IPS-11a (cell line): ENCODE data around the gene ACACB.
"Not testable (repeated sequence)": the region's sequence is repeated elsewhere in the genome, so short reads cannot be mapped to it uniquely, and the experiment has no call there.

Source experiments
- H3K4me3 ChIP-seq: one replicate; pipeline ENCODE4 v1.5.1; 2013; ENCODE audit warnings: low read depth, low read length, control low read depth

Gene ACACB

DNA sequence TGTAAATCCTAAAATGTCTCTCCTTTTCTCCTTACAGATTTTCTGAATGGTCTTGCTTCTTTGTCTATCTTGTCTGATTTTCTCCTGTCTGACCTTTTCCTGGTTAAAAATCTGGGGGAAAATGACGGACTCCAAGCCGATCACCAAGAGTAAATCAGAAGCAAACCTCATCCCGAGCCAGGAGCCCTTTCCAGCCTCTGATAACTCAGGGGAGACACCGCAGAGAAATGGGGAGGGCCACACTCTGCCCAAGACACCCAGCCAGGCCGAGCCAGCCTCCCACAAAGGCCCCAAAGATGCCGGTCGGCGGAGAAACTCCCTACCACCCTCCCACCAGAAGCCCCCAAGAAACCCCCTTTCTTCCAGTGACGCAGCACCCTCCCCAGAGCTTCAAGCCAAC lies 23.0 kb downstream of the ACACB start:
- no peak overlapping the region for H3K4me3 ChIP-seq

DNA sequence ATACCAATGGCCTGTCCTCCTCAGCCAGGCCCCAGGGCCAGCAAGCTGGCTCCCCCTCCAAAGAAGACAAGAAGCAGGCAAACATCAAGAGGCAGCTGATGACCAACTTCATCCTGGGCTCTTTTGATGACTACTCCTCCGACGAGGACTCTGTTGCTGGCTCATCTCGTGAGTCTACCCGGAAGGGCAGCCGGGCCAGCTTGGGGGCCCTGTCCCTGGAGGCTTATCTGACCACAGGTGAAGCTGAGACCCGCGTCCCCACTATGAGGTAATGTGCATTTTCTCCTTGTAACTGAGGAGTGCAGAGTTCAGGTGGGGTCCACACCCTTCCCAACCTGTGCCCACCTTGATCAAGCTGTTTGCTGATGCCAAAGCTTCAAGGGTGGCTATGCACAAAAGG lies 23.4 kb downstream of the ACACB start:
- no peak overlapping the region for H3K4me3 ChIP-seq

DNA sequence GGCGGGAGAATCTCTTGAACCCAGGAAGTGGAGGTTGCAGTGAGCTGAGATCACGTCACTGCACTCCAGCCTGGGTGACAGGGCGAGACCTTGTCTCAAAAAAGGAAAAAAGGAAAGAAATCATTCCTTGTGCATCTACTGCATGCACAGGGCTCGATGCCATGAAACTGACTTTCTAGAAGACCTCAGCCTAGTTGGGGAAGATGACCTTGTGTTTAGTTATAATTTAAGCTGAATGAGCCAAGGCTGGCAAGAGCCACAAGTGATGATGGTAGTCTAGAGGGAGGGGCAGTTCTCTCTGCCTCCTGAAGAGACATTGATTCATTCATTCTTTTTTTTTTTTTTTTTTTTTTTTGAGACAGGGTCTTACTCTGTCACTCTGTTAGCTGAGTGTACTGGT lies 24.2 kb downstream of the ACACB start:
- no peak overlapping the region for H3K4me3 ChIP-seq

DNA sequence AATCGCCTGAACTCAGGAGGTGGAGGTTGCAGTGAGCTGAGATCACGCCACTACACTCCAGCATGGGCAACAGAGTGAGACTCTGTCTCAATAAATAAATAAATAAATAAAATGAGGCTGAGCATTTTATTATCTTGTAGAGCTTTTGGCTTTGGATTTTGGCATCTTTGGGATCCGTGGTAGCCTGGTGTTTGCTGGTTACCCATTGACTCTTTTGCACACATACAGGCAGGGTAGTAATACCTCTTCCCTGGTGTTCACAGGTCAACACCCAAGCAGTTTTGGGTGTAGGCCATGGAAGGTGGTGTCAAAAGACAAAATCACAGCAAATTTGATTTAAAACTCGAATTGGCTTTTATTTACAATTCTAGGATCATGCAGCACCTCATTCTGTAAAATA lies 27.8 kb downstream of the ACACB start:
- no peak overlapping the region for H3K4me3 ChIP-seq

DNA sequence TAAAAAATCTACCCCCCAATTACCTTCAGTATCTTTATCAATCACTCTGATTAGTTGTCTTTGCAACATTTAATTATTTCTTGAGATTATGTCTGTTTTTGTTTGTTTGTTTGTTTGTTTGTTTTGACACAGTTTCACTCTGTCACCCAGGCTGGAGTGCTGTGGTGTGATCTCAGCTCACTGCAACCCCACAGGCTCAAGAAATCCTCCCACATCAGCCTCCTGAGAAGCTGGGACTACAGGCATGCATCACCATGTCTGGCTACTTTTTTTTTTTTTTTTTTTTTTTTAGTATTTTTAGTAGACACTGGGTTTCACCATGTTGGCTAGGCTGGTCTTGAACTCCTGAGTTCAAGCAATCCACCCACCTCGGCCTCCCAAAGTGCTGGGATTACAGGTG lies 30.7 kb downstream of the ACACB start:
- not testable (repeated sequence) for H3K4me3 ChIP-seq

DNA sequence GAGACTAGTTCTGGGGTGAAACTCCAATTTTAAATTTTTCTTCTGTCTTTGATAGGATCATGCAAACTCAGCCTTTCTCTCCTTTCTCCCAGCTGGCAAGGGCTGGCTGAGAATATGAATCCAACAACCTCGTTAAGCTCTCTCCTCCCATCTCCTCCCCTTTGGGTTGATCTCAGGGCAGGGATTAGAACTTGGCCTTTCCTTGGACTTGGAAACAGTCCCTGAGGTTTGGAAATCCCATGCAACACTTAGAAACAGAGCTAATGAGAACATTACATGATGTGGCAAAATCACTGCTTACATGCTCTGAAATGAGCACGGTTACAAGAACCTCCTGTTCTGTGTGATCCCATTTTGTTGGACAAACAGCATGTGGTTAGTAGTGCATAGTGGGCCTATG lies 31.6 kb downstream of the ACACB start:
- H3K4me3 ChIP-seq: no peak overlapping the region

DNA sequence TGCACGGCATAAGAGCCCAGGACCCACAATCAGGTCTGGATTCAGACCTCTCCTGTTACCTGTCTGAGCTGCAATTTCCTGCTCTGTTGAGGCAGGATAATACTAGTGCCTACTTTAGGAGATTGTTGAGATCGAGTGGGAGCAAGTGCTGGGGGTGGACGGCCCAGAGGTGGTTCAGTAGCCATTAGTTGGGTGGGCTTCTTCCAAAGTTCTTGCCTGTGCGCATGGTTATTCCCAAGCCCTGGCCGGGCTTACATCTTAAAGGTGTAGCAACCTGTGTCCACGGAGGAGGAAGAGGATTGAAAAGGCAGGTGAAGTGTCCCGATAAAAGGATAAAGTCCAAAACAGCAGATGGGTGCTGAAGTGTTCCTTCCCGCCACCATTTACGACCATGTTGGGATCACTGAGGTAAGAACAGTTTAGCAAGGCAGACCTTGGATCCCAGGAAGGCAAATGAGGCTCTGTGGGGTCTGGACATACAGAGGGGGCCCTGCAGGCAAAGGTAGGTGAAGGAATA lies 33.8 kb downstream of the ACACB start:
- H3K4me3 ChIP-seq: no peak overlapping the region

DNA sequence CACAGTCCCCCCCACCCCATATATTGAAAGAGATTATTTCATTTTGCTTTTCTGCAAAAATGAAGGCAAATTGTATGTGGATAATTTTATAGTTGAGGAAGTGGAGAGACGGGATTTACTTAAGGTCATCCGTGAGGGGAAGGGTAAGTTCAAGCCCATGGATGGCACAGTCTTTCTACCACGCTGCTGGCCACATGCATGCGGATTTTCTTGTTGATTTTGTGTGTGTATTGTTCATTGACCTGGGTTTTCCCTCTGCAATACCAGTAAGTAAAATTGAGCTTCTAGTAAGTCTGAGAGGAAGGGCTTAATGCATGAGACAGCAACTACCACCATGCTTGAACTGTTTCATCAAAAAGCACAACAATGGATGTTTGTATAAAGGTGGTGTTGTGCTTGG lies 35.1 kb downstream of the ACACB start:
- H3K4me3 ChIP-seq: no peak overlapping the region

DNA sequence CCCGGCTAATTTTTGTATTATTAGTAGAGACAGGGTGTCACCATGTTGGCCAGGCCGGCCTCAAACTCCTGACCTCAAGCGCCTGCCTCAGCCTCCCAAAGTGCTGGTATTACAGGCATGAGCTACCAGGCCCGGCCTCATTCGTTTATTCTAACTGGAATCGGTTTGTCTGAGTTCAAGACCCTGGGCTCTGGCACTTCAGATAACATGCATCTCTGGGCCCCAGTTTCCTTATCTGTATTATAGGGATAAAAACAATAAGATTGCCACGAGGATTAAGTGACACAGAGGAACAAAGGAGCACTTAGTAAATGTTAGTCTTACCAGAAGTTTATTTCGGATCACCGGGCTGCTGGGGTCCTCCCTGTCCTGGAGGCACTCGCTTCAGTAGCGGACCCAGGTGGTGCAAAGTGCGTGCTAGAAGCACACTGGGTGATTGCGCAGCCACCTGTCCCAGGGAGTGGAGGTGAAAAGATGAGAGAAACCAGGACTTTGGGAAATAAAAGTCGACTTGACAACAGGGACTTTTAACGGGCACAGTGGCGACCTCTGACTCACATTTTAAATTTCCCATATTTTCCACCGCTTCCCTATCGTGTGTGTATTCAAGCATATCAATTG lies 37.5 kb downstream of the ACACB start:
- peak overlapping the region; percentile 28 for H3K4me3 ChIP-seq

DNA sequence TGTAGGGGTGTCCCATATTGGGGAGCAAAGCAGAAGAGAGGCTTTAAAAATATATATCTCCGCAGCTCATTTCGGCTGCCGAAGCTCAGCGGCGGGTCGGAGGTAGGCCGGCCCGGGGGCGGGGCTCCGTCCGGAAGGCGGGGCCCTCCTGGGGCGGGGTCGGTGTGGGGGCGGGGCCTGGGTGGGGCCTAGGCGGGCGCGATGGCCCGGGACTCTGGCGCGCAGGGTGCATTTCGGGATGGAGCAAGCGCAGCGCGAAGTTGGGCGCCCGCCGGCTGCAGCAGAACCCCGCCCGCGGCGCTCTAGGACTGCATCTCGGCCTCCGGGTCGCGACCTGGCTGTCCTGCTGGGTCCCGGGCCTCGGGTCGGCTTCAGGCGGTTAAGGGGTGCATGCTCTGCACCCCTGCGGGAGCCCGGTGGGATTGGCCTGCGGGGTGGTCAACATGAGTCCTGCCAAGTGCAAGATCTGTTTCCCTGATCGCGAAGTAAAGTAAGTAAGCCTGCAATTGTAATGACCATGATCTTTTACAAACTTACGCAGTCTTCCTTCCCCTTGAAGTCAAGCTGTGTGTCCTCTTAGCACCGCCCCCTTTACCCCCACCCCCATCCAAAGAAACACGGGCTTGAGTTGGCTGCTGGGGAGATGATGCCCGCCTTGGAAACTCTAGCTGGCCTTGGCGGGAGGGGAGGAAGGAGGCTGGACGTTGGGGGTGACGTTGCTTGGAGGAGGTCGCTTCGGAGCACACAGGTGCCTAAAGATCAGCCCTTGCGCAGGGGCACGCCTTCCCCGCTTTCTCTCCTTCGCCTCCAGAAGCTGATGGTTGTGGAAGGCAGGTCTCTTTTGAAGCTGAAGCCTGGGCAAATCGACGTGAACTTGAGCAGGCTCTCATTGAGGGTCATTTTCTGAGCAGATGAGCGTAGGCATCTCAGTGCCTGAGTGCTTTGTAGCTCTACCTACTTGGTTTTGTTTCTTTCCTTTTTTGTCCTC lies 38.4 kb downstream of the ACACB start:
- peak overlapping the region; percentile 71 for H3K4me3 ChIP-seq

DNA sequence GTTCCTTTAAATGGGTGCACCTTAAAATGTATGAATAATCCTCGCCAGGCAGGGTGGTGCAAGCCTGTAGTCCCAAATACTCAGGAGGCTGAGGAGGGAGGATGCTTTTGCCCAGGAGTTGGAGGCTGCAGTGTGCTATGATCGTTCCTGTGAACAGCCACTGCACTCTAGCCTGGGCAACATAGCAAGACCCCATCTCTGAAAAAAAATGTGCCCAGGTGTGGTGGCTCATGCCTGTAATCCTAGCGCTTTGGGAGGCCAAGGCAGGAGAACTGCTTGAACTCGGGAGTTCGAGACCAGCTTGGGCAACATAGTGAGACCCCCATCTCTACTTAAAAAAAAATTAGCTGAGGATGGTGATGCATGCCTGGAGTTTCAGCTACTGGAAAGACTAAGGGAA lies 39.6 kb downstream of the ACACB start:
- H3K4me3 ChIP-seq: no peak overlapping the region

DNA sequence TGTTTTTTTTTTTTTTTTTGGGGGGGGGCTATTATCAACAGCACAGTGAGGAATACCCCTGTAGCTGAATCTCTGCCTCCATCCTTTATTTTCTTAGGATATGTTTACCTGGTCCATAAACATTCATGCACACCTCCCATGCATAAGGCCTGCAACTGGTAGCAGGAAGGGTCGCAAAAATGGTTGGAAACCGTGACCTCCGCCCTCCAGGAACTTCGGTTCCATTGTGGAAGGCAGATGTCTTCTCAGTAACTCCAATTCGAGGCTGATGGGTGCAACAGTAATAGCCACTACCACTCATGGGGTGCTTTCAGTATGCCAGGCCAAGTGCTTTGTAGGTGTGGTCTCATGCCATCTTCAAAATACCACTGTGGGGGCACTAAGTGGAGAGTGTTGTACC lies 40.2 kb downstream of the ACACB start:
- no peak overlapping the region for H3K4me3 ChIP-seq

DNA sequence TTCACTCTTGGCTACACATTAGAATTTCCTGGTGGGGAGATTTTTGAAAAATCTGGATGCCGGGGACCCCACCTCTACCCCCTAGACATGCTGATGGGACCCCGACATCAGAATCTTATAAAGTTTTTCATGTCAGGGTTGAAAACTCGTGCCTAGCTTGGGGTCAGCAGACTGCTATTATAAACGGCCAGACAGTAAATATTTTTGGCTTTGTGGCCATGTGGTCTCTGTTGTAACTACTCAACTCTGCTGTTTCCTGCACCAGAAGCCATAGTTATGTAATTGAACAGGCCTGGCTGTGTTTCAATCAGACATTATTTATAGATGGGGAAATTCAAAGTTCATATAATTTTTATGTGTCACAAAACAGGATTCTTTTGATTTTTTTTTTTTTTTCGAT lies 41.6 kb downstream of the ACACB start:
- H3K4me3 ChIP-seq: no peak overlapping the region

DNA sequence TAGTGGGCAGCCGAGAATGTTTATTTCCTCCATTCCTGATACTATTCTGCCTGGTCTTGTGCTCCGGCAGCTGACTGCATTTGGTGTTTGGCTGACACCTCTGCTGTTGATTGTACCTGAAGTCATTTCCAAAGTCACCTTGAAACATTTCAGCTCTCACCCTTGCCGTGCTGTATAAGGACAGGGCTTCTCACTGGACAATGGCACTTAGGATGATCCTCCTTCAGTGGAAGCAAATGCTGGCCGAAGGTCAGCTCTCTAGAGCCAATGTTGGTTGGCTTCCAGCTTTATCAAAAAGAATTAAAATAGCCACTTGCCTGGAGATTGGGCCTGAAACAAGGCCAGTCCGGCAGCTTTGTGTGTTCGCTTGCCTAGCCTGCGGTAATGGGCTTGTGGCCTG lies 44.0 kb downstream of the ACACB start:
- H3K4me3 ChIP-seq: no peak overlapping the region

DNA sequence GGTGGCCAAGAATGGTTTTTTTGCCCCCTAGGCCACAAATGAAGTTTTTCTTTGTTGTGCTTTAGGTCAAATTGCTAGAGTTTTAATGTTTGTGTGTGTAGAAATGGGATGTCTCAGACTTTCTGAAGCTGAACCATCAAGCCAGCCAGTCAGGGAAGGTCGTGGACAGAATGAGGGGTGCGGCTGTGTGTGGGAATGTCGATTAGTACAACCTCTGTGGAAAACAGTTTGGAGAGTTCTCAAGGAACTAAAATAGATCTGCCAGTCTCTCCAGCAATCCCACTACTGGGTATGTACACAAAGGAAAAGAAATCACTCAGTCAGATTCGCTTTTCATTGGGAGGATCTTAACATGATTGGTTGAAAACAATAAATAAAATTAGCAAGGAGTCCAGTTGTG lies 44.5 kb downstream of the ACACB start:
- H3K4me3 ChIP-seq: no peak overlapping the region

DNA sequence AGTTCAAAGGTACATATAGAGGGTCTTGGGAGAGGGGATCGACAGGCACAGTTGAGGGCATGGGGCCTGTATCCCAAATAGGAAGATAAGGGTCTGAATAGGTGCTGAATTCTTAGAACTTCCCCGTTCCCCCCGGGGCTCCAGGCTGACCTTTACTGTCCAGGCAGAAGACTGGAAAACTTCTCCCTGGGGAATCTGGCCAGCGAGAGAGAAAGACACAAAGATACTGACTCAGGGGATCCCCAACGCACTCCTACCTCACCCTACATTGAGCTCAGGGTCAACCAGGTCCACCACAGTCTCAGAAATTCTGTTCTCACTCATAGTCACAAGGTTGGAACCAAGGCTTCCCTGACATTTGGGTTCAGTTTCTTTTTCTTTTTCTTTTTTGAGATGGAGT lies 46.2 kb downstream of the ACACB start:
- no peak overlapping the region for H3K4me3 ChIP-seq

DNA sequence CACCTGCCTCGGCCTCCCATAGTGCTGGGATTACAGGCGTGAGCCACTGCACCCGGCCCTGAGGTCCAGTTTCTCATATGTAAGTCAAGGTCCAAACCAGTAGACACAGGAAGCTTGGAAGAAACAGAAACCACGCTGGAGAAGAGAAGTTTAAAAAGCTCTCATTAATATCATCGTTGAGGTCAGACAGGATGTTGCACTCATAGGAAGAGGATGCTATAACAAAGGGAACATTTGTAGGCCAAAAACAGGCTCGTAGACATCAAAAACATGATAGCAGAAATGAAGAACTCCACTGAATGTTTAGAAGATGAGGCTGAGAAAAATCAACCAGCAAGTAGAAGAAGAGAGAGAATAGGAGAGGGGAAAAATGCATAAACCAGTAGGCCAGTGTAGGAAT lies 46.8 kb downstream of the ACACB start:
- no peak overlapping the region for H3K4me3 ChIP-seq

DNA sequence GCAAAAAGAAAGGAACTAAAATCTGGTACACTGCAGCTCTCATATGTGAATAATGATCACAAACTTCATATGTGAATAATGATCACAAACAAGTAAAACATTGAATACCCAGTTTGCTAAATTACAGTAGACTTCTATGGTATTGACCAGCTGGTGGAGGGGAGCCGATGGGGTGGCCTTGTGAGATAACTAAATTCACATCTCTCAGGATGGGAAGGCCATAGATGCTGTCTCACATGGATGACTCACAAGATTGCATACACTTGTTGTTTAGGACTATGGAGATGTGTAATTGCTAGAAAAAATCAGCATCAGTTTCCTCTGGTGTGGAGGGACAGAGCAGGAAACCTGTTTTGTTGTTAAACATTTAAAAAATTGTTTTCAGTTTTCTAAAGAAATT lies 49.2 kb downstream of the ACACB start:
- H3K4me3 ChIP-seq: no peak overlapping the region

DNA sequence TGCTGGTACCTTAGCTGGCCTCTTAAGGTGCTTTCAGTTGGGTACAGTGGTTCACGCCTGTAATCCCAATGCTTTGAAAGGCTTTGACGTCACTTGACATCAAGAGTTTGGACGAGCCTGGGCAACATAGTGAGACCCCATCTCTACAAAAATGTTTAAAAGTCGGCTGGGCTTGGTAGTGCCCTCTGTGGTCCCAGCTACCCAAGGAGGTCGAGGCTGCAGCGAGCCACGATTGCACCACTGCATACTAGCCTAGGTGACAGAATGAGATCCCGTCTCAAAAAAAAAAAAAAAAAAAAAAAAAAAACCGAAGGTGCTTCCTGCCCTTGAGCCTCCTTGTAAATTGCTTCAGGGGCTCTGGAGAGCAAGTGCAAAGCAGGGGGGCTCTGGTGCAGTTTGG lies 50.0 kb downstream of the ACACB start:
- no peak overlapping the region for H3K4me3 ChIP-seq

DNA sequence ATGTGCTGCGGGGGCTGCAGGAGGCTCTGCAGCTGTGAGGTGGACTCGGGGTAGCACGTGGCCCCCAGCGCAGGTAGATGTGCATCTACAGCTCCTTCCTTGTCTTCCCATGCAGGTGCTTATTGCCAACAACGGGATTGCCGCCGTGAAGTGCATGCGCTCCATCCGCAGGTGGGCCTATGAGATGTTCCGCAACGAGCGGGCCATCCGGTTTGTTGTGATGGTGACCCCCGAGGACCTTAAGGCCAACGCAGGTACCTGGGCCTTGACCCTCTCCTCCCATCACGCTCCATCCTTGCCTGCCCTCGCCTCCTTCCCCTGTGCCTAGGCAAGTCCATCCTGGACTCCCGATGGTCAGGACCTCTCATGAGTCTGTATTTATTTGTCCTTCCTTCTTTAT lies 51.4 kb downstream of the ACACB start:
- H3K4me3 ChIP-seq: no peak overlapping the region

DNA sequence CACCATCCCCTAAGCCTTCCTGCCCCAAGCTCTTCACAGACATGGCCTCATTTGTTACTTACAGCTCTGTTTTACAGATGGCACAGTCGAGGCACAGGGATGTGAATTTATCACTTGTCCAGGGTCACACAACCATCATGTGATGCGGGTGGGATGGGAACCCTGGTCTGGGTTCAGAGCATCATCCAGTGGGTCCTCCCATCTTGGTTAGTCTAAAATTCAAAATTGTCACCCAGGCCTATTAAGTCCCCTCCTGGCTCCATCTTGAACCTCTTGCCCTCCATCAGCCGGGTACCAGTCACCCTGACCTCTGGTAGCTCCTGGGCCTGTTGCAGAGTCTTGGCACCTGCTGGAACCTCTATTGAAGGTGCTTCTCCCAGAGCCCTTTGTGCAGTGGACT lies 52.9 kb downstream of the ACACB start:
- H3K4me3 ChIP-seq: no peak overlapping the region

DNA sequence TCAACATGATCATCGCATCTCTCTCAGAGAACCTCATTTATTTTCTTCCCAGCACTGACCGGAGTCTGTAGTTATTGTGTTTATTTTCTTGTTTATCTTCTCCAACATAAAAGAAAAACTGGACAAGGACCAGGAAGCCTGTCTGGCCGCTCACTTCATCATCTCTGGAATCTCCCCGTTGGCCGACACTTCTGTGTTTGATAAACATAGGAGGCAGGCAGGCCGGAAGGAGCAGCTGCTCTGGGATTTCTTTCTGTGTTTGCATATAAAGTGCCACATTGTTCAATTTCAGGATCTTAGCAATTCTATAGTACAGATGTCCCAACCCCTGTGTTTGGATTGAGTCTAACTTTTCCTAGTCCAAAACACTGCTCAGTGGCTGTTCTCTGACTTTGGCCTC lies 53.3 kb downstream of the ACACB start:
- H3K4me3 ChIP-seq: no peak overlapping the region
